Karpas-422 (cell line): ENCODE data around the gene JUND. TPM values are rescaled to one million over a fixed set of nuclear protein-coding genes. Genes with fewer than 3 reads are reported as not detected.

Experiments
- DNase-seq: peaks from one replicate; pipeline ENCODE4 v3.0.0-alpha.2; 2015
- H2AFZ ChIP-seq: fragments of 200-600 bp; sonication (generic); 2 replicates; pipeline ENCODE4 v1.6.1; 2014; ENCODE audit warnings: antibody characterized with exemption, low read length, mixed read lengths
- H3K27ac ChIP-seq: fragments of 200-600 bp; sonication (generic); 2 replicates; pipeline ENCODE4 v1.5.1; 2014; ENCODE audit warnings: mild to moderate bottlenecking, low read length, moderate library complexity
- H3K27me3 ChIP-seq: fragments of 200-600 bp; sonication (generic); 2 replicates; pipeline ENCODE4 v1.6.1; 2014; ENCODE audit warnings: low read length, mixed read lengths
- H3K36me3 ChIP-seq: fragments of 200-600 bp; sonication (generic); 2 replicates; pipeline ENCODE4 v1.6.1; 2014; ENCODE audit warnings: low read length, mixed read lengths; ENCODE audit not compliant: insufficient read depth
- H3K4me1 ChIP-seq: fragments of 200-600 bp; sonication (generic); 2 replicates; pipeline ENCODE4 v1.6.1; 2014; ENCODE audit warnings: mild to moderate bottlenecking, low read length, mixed read lengths
- H3K4me2 ChIP-seq: fragments of 200-600 bp; sonication (generic); 2 replicates; pipeline ENCODE4 v1.6.1; 2014; ENCODE audit warnings: low read length, low read depth, mild to moderate bottlenecking; ENCODE audit not compliant: poor library complexity, severe bottlenecking
- H3K4me3 ChIP-seq: fragments of 200-600 bp; sonication (generic); 2 replicates; pipeline ENCODE4 v1.5.1; 2014; ENCODE audit warnings: mild to moderate bottlenecking, antibody characterized with exemption, low read length, mixed read lengths
- H3K79me2 ChIP-seq: fragments of 200-600 bp; sonication (generic); 2 replicates; pipeline ENCODE4 v1.6.1; 2014; ENCODE audit warnings: mild to moderate bottlenecking, low read length, mixed read lengths
- H3K9ac ChIP-seq: fragments of 200-600 bp; sonication (generic); 2 replicates; pipeline ENCODE4 v1.6.0; 2014; ENCODE audit warnings: low read length
- H3K9me2 ChIP-seq: fragments of 200-600 bp; sonication (generic), shearing (Covaris generic); replicated peaks from 2 replicates; pipeline ENCODE4 v1.6.0; 2014; ENCODE audit warnings: mild to moderate bottlenecking, low read length, moderate library complexity; ENCODE audit not compliant: insufficient read depth
- H3K9me3 ChIP-seq: fragments of 300-700, 200-600 bp; sonication (generic); 2 replicates; pipeline ENCODE4 v1.6.1; 2014; ENCODE audit warnings: low read length, mixed read lengths
- H4K20me1 ChIP-seq: fragments of 200-600 bp; sonication (generic); 2 replicates; pipeline ENCODE4 v1.6.1; 2014; ENCODE audit warnings: mild to moderate bottlenecking, antibody characterized with exemption, low read length, low read depth; ENCODE audit not compliant: insufficient read depth
- total RNA-seq: library from RNA; depleted of rRNA; stranded (reverse); fragments of >200 nt; shearing (Covaris generic); gene quantifications from 2 replicates; pipeline ENCODE4 v1.2.3, GENCODE V29; 2014; ENCODE audit warnings: low replicate concordance

Gene JUND
- total RNA-seq, 1 experiment from 2014 or later: 69.5 TPM

DNA sequence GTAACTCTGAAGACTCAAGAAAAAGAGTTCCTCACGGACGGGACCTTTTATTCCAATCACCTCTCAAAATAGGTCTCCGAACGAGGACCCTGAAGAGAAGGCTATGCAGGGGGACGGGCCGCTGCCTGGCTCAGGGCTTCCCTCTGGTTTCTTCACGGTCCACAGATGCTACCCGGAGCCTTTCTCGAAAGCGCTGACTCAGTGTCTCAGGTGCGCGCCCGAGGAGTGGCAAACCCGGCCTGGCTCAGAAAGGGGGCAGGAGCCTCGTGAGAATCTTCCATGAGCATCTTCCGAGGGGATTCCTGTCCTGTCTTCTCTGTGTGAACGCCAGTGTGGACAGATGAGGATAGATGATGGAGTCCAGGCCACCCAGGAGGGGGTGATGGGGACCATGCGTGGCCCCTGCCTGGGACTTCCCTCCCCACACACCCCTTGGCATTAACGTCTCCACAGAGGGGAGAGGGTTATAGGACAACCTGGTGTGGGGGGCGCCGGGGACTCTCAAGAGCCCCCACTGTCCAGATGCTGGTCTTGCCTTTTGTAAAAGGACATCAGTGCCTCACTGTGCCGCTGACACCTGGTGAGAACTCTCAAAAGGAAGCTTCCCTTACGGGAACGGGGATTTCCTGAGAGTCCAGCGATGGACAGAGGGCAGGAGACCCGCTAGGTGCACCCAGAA lies 24.9 kb upstream of the JUND start:
- Histone ChIP-seq H3K4me2 (no peak overlapping the region), H2AFZ (no peak overlapping the region), H3K9ac (0 out of 2 replicates have a peak overlapping the region, but pooled peaks have one; percentile 5), H4K20me1 (no peaks in the 10 kb centered on the region), H3K27me3 (no peaks in the 10 kb centered on the region), H3K4me1 (peaks cover 48% of the 10 kb centered on the region), H3K36me3 (no peaks in the 10 kb centered on the region), H3K79me2 (no peaks in the 10 kb centered on the region), H3K9me3 (no peaks in the 10 kb centered on the region), H3K4me3 (no peak overlapping the region), H3K9me2 (no peaks in the 10 kb centered on the region), H3K27ac (peak overlapping the region; percentile 94)
- no peak for DNase-seq

DNA sequence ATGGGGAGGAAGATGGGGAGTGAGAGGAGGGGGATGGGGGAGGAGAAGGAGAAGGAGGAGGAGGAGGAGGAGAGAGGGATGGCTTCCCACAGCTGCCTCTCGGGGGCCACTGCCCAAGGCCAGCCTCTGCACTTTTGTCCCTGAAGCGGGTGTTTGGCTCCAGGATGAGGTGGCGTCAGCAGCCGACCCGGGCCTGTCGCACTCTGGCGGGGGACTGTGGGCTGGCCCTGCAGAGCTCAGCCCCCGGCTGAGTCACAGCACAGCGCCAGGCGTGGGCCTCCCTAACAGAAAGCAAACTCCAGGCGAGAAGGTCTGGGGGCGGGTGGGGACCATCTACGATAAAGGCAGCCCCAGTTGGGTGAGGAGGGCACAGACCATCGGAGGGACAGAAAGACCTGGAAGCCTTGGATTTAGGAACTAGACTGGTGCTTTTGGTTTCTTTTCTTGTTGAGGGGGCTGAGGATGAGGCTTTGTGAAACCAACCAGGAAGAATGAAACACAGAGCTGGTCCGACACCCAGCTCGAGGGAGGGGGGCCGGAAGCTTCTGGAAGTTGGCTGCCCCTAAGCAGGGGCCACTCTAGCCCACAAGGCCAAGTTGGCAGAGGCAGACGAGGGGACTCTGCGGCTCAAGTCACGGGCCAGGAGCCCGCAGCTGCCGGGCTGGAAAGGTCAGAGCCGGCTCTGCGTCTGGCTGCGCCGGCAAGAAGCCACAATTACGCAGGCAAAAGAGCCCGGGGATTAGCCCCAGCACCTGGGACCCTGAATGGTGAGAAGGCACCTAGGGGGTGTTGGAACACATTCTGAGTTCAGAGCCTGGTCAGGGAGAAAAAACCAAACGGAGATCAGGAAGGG lies 23.3 kb upstream of the JUND start:
- Histone ChIP-seq H3K27me3 (no peaks in the 10 kb centered on the region), H3K4me1 (peaks cover 48% of the 10 kb centered on the region), H3K36me3 (no peaks in the 10 kb centered on the region), H3K4me3 (peak overlapping the region; percentile 59), H3K9me2 (no peaks in the 10 kb centered on the region), H4K20me1 (no peaks in the 10 kb centered on the region), H3K27ac (peak overlapping the region; percentile 94), H3K9ac (peak overlapping the region; percentile 75), H3K79me2 (no peaks in the 10 kb centered on the region), H3K9me3 (no peaks in the 10 kb centered on the region), H3K4me2 (peak overlapping the region; percentile 86), H2AFZ (0 out of 2 replicates have a peak overlapping the region, but pooled peaks have one; percentile 48)
- peak; percentile 84 for DNase-seq

DNA sequence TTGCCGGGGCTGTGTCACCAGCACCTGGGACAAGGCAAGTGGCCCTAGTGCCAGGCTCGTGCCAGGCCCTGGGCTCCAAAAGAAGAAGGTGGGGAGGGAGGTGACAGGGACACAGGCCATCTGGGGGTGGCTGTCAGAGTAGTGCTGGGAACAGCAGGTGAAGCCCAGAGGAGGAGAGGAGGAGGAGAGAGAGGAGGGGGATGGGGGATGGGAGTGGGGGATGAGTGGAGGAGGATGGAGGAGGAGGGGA lies 22.7 kb upstream of the JUND start:
- peak overlapping the region; percentile 94 for H3K27ac ChIP-seq
- H3K4me2 ChIP-seq: peak overlapping the region; percentile 86
- no peak overlapping the region for H2AFZ ChIP-seq
- H3K4me1 ChIP-seq: peaks cover 48% of the 10 kb centered on the region
- H3K9me2 ChIP-seq: no peaks in the 10 kb centered on the region
- no peaks in the 10 kb centered on the region for H3K9me3 ChIP-seq
- peak overlapping the region; percentile 75 for H3K9ac ChIP-seq
- H3K27me3 ChIP-seq: no peaks in the 10 kb centered on the region
- H3K4me3 ChIP-seq: peak overlapping the region; percentile 59; the same call in 1 of the 2 replicates
- no peak for DNase-seq
- no peaks in the 10 kb centered on the region for H3K36me3 ChIP-seq
- no peaks in the 10 kb centered on the region for H3K79me2 ChIP-seq
- H4K20me1 ChIP-seq: no peaks in the 10 kb centered on the region

DNA sequence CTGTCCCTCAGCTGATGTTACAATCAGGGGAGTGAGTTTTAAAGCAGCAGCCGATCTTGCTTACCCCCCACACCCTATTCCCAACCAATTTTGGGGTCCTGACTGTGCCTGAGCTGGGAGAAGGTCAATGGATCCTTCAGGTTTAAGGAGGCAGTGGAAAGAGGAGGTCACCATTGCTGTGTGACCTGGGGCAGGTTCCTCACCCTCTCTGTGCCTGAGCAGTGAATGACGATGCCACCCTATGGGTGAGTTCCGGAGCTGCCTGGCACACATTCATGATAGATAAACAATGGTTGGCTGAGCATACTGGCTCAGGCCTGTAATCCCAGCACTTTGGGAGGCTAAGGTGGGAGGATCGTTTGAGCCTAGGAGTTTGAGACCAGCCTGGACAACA lies 20.3 kb upstream of the JUND start:
- DNase-seq: no peak
- Histone ChIP-seq H3K9ac (no peak overlapping the region), H3K79me2 (no peaks in the 10 kb centered on the region), H3K9me2 (no peaks in the 10 kb centered on the region), H3K4me3 (no peak overlapping the region), H3K27me3 (no peaks in the 10 kb centered on the region), H3K4me1 (peaks cover 33% of the 10 kb centered on the region), H3K9me3 (no peaks in the 10 kb centered on the region), H3K4me2 (no peak overlapping the region), H4K20me1 (no peaks in the 10 kb centered on the region), H3K36me3 (no peaks in the 10 kb centered on the region), H3K27ac (no peak overlapping the region), H2AFZ (no peak overlapping the region)

DNA sequence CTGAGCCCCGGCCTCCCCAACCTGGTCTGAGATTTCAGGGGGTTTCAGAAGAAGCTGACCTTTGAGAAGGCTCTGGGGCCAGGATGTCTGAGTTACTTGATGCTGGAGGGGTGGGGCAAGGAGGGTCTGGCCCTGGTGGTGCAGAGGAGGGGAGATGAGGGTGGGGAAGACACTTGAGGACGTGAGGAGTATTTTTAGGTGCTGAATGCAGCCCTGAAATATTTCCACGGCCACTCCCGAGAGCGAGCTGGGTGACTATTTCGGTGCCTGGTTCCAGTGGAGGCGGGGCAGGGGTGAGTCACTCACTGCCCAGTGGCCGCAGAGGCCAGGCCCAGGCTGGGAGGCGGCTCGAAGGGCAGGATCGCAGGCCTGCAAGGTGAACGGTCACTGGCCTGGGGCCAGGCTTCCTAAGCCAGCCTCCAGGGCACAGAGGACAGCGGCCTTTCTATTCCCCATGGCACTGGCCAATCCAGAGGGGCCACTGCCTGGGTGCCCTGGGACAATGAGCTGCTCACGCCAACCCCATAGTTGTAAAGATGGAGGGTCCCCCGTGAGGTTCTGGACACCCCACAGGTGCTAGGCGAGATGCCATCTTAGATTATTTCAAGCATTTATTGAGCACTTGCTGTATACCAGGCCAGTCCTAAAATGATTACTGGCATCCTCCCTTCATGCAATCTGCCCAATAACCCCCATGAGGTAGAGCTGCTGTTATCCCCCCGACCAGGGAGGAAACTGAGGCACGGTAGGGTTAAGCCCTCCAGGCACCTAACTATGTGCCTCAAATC lies 19.7 kb upstream of the JUND start:
- Histone ChIP-seq H3K27ac (no peak overlapping the region), H3K79me2 (no peaks in the 10 kb centered on the region), H3K9me2 (no peaks in the 10 kb centered on the region), H3K4me1 (peaks cover 27% of the 10 kb centered on the region), H3K9ac (no peak overlapping the region), H2AFZ (no peak overlapping the region), H3K9me3 (no peaks in the 10 kb centered on the region), H3K27me3 (no peaks in the 10 kb centered on the region), H3K4me2 (no peak overlapping the region), H4K20me1 (no peaks in the 10 kb centered on the region), H3K36me3 (no peaks in the 10 kb centered on the region), H3K4me3 (no peak overlapping the region)
- no peak for DNase-seq

DNA sequence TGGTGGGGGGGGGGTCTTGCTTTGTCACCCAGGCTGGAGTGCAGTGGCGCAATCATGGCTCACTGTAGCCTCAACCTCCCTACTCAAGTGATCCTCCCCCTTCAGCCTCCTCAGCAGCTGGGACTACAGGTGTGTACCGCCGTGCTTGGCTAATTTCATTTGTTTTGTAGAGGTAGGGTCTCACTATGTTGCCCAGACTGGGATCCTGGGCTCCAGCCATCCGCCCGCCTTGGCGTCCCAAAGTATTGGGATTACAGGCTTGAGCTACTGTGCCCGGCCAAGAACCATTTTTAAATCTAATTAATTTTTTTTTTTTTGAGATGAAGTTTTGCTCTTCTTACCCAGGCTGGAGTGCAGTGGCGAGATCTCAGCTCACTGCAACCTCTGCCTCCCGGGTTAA lies 18.2 kb upstream of the JUND start:
- Histone ChIP-seq H3K4me2 (no peak overlapping the region), H3K79me2 (no peaks in the 10 kb centered on the region), H3K27ac (no peak overlapping the region)

DNA sequence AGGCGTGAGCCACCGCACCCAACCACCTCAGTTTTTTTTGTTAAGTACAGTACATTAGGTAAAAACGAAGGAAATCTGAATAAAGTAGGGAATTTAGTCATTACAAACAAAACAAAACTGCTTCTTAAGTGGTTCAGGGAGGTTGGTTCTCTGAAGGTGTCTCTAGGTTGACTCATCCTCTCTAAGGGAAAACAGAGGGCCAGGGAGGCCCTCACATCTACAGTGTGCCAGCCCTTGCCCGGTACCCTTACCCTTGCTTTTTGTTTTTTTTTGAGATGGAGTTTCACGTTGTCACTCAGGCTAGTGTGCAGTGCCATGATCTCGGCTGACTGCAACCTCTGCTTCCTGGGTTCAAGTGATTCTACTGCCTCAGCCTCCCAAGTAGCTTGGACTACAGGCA lies 17.2 kb upstream of the JUND start:
- no peak for DNase-seq
- peaks cover 2% of the 10 kb centered on the region for H3K4me1 ChIP-seq
- H3K9ac ChIP-seq: no peak overlapping the region

More for the DNA sequence above, 18.2 kb upstream of the JUND start:
- Histone ChIP-seq H3K9me2 (no peaks in the 10 kb centered on the region), H3K4me1 (peaks cover 12% of the 10 kb centered on the region), H4K20me1 (no peaks in the 10 kb centered on the region), H3K9ac (no peak overlapping the region), H2AFZ (no peak overlapping the region), H3K36me3 (no peaks in the 10 kb centered on the region), H3K27me3 (no peaks in the 10 kb centered on the region), H3K4me3 (no peak overlapping the region), H3K9me3 (no peaks in the 10 kb centered on the region)
- DNase-seq: no peak

DNA sequence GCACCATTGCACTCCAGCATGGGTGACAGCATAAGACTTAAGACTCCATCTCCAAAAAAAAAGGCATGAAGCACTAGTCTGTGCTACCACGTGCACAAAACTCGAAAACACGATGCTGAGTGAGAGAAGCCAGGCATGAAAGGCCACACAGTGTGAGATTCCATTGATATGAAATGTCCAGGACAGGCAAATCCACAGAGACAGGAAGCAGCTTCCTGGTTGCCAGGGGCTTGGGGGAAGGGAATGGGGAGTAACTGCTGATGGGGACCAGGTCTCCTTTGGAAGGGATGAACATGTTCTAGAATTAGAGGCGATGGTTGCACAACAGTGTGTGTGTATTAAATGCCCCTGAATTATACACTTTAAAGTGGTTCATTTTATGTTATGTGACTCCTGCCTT lies 15.9 kb upstream of the JUND start:
- H3K9me3 ChIP-seq: no peaks in the 10 kb centered on the region
- H3K4me3 ChIP-seq: no peak overlapping the region
- peaks cover 12% of the 10 kb centered on the region for H3K4me1 ChIP-seq
- H4K20me1 ChIP-seq: no peaks in the 10 kb centered on the region
- H3K27ac ChIP-seq: no peak overlapping the region
- no peak overlapping the region for H3K9ac ChIP-seq
- DNase-seq: no peak
- no peaks in the 10 kb centered on the region for H3K27me3 ChIP-seq
- H3K4me2 ChIP-seq: no peak overlapping the region
- H3K79me2 ChIP-seq: no peaks in the 10 kb centered on the region
- no peak overlapping the region for H2AFZ ChIP-seq
- no peaks in the 10 kb centered on the region for H3K9me2 ChIP-seq
- no peaks in the 10 kb centered on the region for H3K36me3 ChIP-seq

More for the DNA sequence above, 17.2 kb upstream of the JUND start:
- no peak overlapping the region for H2AFZ ChIP-seq
- no peaks in the 10 kb centered on the region for H3K9me2 ChIP-seq
- H3K4me3 ChIP-seq: no peak overlapping the region
- H3K4me2 ChIP-seq: no peak overlapping the region
- H3K27me3 ChIP-seq: no peaks in the 10 kb centered on the region
- no peak overlapping the region for H3K27ac ChIP-seq
- no peaks in the 10 kb centered on the region for H3K9me3 ChIP-seq
- no peaks in the 10 kb centered on the region for H3K36me3 ChIP-seq
- no peaks in the 10 kb centered on the region for H3K79me2 ChIP-seq
- no peaks in the 10 kb centered on the region for H4K20me1 ChIP-seq
